Stimulated activated CD8-positive, alpha-beta memory T cell treated with anti-CD3 and anti-CD28 coated beads, Interleukin-12 subunit alpha, Interleukin-12 subunit beta, amount 100 ng/mL, for 1 hour (primary cell): ENCODE results near the gene LY86.

ENCODE experiments used
- DNase-seq: peaks from one replicate; pipeline ENCODE4 v3.0.0-alpha.2; 2020; ENCODE audit warnings: low read depth

The LY86 gene

GRCh38 chr6:6623553-6623952 lies 35.0 kb downstream of the LY86 start:
- DNase-seq, result no peak

GRCh38 chr6:6624269-6624990 lies 35.9 kb downstream of the LY86 start:
- DNase-seq, result no peak

GRCh38 chr6:6626187-6626586 lies 37.7 kb downstream of the LY86 start:
- no peak for DNase-seq

GRCh38 chr6:6629402-6629801 lies 40.9 kb downstream of the LY86 start:
- DNase-seq, result no peak

- DNase-seq, result no peak
These were observed 42.5 kb downstream of the LY86 start for GRCh38 chr6:6631053-6631452.

- no peak for DNase-seq
These were observed 43.2 kb downstream of the LY86 start for GRCh38 chr6:6631534-6632276.

- DNase-seq, result no peak
These were observed 45.6 kb downstream of the LY86 start for GRCh38 chr6:6633898-6634734.

- no peak for DNase-seq
These were observed 46.2 kb downstream of the LY86 start for GRCh38 chr6:6634735-6635075.

- no peak for DNase-seq
These were observed 46.8 kb downstream of the LY86 start for GRCh38 chr6:6635291-6635690.

GRCh38 chr6:6635869-6636268 lies 47.3 kb downstream of the LY86 start:
- no peak for DNase-seq

- DNase-seq, result no peak
These were observed 51.1 kb downstream of the LY86 start for GRCh38 chr6:6639572-6639971.

- DNase-seq, result no peak
These were observed 52.4 kb downstream of the LY86 start for GRCh38 chr6:6640926-6641325.

- DNase-seq, result no peak
These were observed 54.9 kb downstream of the LY86 start for GRCh38 chr6:6643398-6643797.

- no peak for DNase-seq
These were observed 56.9 kb downstream of the LY86 start for GRCh38 chr6:6645261-6645917.

GRCh38 chr6:6646384-6646783 lies 57.9 kb downstream of the LY86 start:
- no peak for DNase-seq

- DNase-seq, result no peak
These were observed 58.3 kb downstream of the LY86 start for GRCh38 chr6:6646859-6647258.

- DNase-seq, result no peak
These were observed 60.3 kb downstream of the LY86 start for GRCh38 chr6:6648692-6649343.

- no peak for DNase-seq
These were observed 61.4 kb downstream of the LY86 start for GRCh38 chr6:6649824-6650349.

GRCh38 chr6:6650839-6651238 lies 62.3 kb downstream of the LY86 start:
- no peak for DNase-seq

GRCh38 chr6:6651335-6651734 lies 62.8 kb downstream of the LY86 start:
- no peak for DNase-seq

GRCh38 chr6:6652932-6653331 lies 64.4 kb downstream of the LY86 start:
- no peak for DNase-seq
